GM23338 (cell line): ENCODE measurements around the gene CEBPE. TPM values are rescaled to one million over a fixed set of nuclear protein-coding genes. Genes with fewer than 3 reads are reported as not detected.

Experiments used
- ATAC-seq: fragments of 200-7000 bp; cut with Tn5 transposase; 3 replicates; pipeline ENCODE4 v1.9.1; 2020
- DNase-seq: peaks from one replicate; pipeline ENCODE4 v3.0.0-alpha.2; 2015; ENCODE audit warnings: low spot score
- H2AFZ ChIP-seq: fragments of 200-600 bp; sonication (generic); 2 replicates; pipeline ENCODE4 v1.8.0; 2016; ENCODE audit warnings: antibody characterized with exemption, mild to moderate bottlenecking, moderate library complexity
- H3F3A ChIP-seq: fragments of 200-600 bp; sonication (generic); replicated peaks from 2 replicates; pipeline ENCODE4 v1.8.0; 2017; ENCODE audit warnings: antibody characterized with exemption, mixed run types, low read depth
- H3K27ac ChIP-seq: fragments of 200-600 bp; sonication (generic); 2 replicates; pipeline ENCODE4 v1.6.1; 2016; ENCODE audit warnings: low read depth
- H3K27me3 ChIP-seq: fragments of 200-600 bp; sonication (generic); 2 replicates; pipeline ENCODE4 v1.8.0; 2016; ENCODE audit warnings: mild to moderate bottlenecking, mixed run types, moderate library complexity; ENCODE audit not compliant: insufficient read depth
- H3K36me3 ChIP-seq: fragments of 200-600 bp; sonication (generic); 2 replicates; pipeline ENCODE4 v1.8.0; 2016; ENCODE audit warnings: mild to moderate bottlenecking; ENCODE audit not compliant: insufficient read depth
- H3K4me1 ChIP-seq: fragments of 200-600 bp; sonication (generic); 2 replicates; pipeline ENCODE4 v1.8.0; 2016; ENCODE audit warnings: mild to moderate bottlenecking, moderate library complexity; ENCODE audit not compliant: insufficient read depth
- H3K4me2 ChIP-seq: fragments of 200-600 bp; sonication (generic); 2 replicates; pipeline ENCODE4 v1.7.1; 2017; ENCODE audit warnings: mixed run types
- H3K4me3 ChIP-seq: fragments of 200-600 bp; sonication (generic); 2 replicates; pipeline ENCODE4 v1.6.1; 2016; ENCODE audit warnings: mixed run types
- H3K79me2 ChIP-seq: fragments of 200-600 bp; sonication (generic); replicated peaks from 2 replicates; pipeline ENCODE4 v1.8.0; 2017; ENCODE audit warnings: mild to moderate bottlenecking; ENCODE audit not compliant: insufficient read depth
- H3K9me2 ChIP-seq: fragments of 200-600 bp; sonication (generic); 2 replicates; pipeline ENCODE4 v1.8.0; 2017; ENCODE audit not compliant: insufficient read depth
- H4K20me1 ChIP-seq: fragments of 200-600 bp; sonication (generic); replicated peaks from 2 replicates; pipeline ENCODE4 v1.8.0; 2017; ENCODE audit warnings: mild to moderate bottlenecking; ENCODE audit not compliant: insufficient read depth
- H3K27ac Mint-ChIP-seq: 2 replicates; pipeline ENCODE4 v1.8.0; 2020; ENCODE audit warnings: inconsistent platforms, mild to moderate bottlenecking, moderate library complexity, mixed read lengths
- H3K27me3 Mint-ChIP-seq: 3 replicates; pipeline ENCODE4 v1.8.0; 2022; ENCODE audit warnings: low read depth, mild to moderate bottlenecking, moderate library complexity, mixed read lengths, inconsistent platforms; ENCODE audit not compliant: insufficient read depth, poor library complexity
- H3K36me3 Mint-ChIP-seq: 3 replicates; pipeline ENCODE4 v1.8.0; 2021; ENCODE audit warnings: low read depth, mild to moderate bottlenecking, inconsistent platforms, moderate library complexity, mixed read lengths
- H3K4me1 Mint-ChIP-seq: 3 replicates; pipeline ENCODE4 v1.8.0; 2020; ENCODE audit warnings: mild to moderate bottlenecking, inconsistent platforms, mixed read lengths
- H3K4me3 Mint-ChIP-seq: 3 replicates; pipeline ENCODE4 v1.8.0; 2021; ENCODE audit warnings: moderate library complexity, mild to moderate bottlenecking, inconsistent platforms, mixed read lengths
- H3K9me3 Mint-ChIP-seq: 3 replicates; pipeline ENCODE4 v1.8.0; 2020; ENCODE audit warnings: moderate library complexity, mild to moderate bottlenecking, inconsistent platforms, mixed read lengths
- CREB1 ChIP-seq: fragments of 250-450 bp; sonication (Bioruptor Pico); IDR thresholded peaks from 2 replicates; pipeline ENCODE4 v1.5.0; 2020; ENCODE audit warnings: low read depth, mild to moderate bottlenecking, moderate library complexity
- CTCF ChIP-seq, 2 experiments: fragments of 200-600 bp in 1 of 2; sonication (generic) in 1 of 2; conservative IDR thresholded peaks; 2 replicates each; pipeline versions ENCODE4 v1.5.1 to v1.6.1; 2016 to 2017; ENCODE audit warnings: antibody characterized with exemption in 2 of 2, low read depth in 2 of 2, mild to moderate bottlenecking in 2 of 2, moderate library complexity in 1 of 2
- ETS1 ChIP-seq: IDR thresholded peaks from 2 replicates; pipeline ENCODE4 v1.6.1; 2016; ENCODE audit warnings: antibody characterized with exemption
- EZH2 ChIP-seq: fragments of 200-600 bp; sonication (generic); IDR thresholded peaks from one replicate; pipeline ENCODE4 v1.8.0; 2017; ENCODE audit warnings: antibody characterized with exemption, mild to moderate bottlenecking, low read depth; ENCODE audit not compliant: unreplicated experiment
- EZH2phosphoT487 ChIP-seq: fragments of 200-600 bp; sonication (generic); IDR thresholded peaks from one replicate; pipeline ENCODE4 v1.8.1; 2018; ENCODE audit warnings: antibody characterized with exemption; ENCODE audit not compliant: unreplicated experiment
- JUNB ChIP-seq: IDR thresholded peaks from one replicate; pipeline ENCODE4 v1.6.1; 2016; ENCODE audit warnings: antibody characterized with exemption; ENCODE audit not compliant: unreplicated experiment
- NANOG ChIP-seq: IDR thresholded peaks from 2 replicates; pipeline ENCODE4 v1.6.1; 2016; ENCODE audit warnings: antibody characterized with exemption, borderline replicate concordance
- POLR2AphosphoS5 ChIP-seq: IDR thresholded peaks from 2 replicates; pipeline ENCODE4 v1.6.1; 2016; ENCODE audit warnings: antibody characterized with exemption, low read depth
- STAT1 ChIP-seq: IDR thresholded peaks from one replicate; pipeline ENCODE4 v1.6.1; 2016; ENCODE audit warnings: antibody characterized with exemption; ENCODE audit not compliant: unreplicated experiment
- ZNF114 ChIP-seq: fragments of 250-450 bp; sonication (Bioruptor Pico); IDR thresholded peaks from 2 replicates; pipeline ENCODE4 v1.5.0; 2020; ENCODE audit warnings: mild to moderate bottlenecking, moderate library complexity
- ZNF331 ChIP-seq: fragments of 250-450 bp; sonication (Bioruptor Pico); IDR thresholded peaks from 2 replicates; pipeline ENCODE4 v1.5.0; 2020; ENCODE audit warnings: low read depth, mild to moderate bottlenecking, moderate library complexity
- ZNF462 ChIP-seq: fragments of 250-450 bp; sonication (Bioruptor Pico); IDR thresholded peaks from 2 replicates; pipeline ENCODE4 v1.5.0; 2020; ENCODE audit warnings: mild to moderate bottlenecking, moderate library complexity
- polyA plus RNA-seq: library from polyadenylated mRNA; unstranded; fragments of >200 nt; fragmentation: Nextera tagmentation; extraction: Ambion mirVana; gene quantifications from 2 replicates; pipeline ENCODE4 v1.2.1, GENCODE V29; 2016
- total RNA-seq: library from RNA; depleted of rRNA; stranded (reverse); fragments of >200 nt; shearing (Covaris generic); gene quantifications from 2 replicates; pipeline ENCODE4 v1.2.3, GENCODE V29; 2014
- TF ChIP-seq, protein P1 (sequence below): IDR thresholded peaks from one replicate; pipeline ENCODE4 v1.6.1; 2018; ENCODE audit warnings: antibody characterized with exemption; ENCODE audit not compliant: unreplicated experiment

Gene CEBPE
- total and polyA plus RNA-seq, 2 experiments from 2014 or later = not detected

DNA sequence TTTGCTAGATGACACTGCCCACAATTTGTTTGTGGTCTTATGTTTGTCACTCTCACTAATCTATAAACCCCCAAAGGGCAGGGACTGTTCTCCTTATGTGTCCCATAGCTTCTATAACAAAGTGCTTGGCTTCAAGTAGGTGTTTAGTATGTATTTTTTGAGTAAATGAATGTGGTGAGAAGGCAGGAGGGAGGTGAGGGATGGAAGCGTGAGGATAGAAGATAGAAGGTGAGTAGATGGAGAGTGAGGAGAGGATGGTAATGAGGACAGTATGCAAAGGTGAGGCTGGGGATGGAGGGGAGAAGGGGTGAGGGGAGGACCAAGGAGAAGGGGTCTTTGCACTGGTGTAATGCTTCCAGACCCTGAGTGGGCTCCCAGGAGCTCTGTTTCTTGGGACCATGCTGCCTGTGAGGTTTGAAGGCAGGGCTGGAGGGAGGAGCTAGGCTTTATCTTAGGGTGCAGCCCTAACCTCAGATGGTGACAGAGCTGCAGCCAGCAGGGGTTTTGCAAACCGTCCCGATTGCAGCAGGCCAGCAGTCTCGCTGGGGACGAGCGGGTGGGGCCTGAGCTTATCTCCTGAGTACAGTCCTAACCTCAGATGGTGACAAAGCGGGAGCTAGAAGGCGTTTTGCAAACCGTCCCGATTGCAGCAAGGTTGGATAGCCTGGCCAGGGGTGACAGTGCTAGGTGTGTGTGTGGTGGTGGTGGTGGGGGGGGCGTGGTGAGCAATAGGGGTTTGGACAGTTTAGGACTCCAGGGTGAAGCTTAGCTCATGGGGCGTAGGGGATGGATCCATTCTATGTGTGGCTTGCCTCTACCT, 6.5 kb downstream of the CEBPE start:
- Mint-ChIP-seq H3K4me1 (peaks cover 19% of the 10 kb centered on the region), H3K4me3 (no peak overlapping the region), H3K9me3 (peaks cover 5% of the 10 kb centered on the region; the same call in 2 of the 3 replicates), H3K27ac (no peak overlapping the region), H3K36me3 (peaks cover 4% of the 10 kb centered on the region; the same call in 1 of the 3 replicates), H3K27me3 (peaks cover 4% of the 10 kb centered on the region)
- DNase-seq (no peak), ATAC-seq (peak; percentile 41)
- H3K36me3 ChIP-seq = no peaks in the 10 kb centered on the region
- H3K4me3 ChIP-seq = no peak overlapping the region
- H3F3A ChIP-seq = no peaks in the 10 kb centered on the region
- no peaks in the 10 kb centered on the region for H3K79me2 ChIP-seq
- no peaks in the 10 kb centered on the region for H4K20me1 ChIP-seq
- no peak overlapping the region for H3K27ac ChIP-seq
- peak overlapping the region; percentile 18; the same call in 1 of the 2 replicates for H2AFZ ChIP-seq
- H3K4me1 ChIP-seq = peaks cover 12% of the 10 kb centered on the region; the same call in 1 of the 2 replicates
- H3K27me3 ChIP-seq = no peaks in the 10 kb centered on the region
- H3K4me2 ChIP-seq = no peak overlapping the region
- H3K9me2 ChIP-seq = no peaks in the 10 kb centered on the region
- TF ChIP-seq JUNB = no peak
- no peak for TF ChIP-seq CTCF (conservative IDR thresholded peaks at IDR 0.05; ENCODE audit: low read depth in 2 of 2)
- no peak for TF ChIP-seq ETS1
- no peak for TF ChIP-seq STAT1
- TF ChIP-seq, protein P1, sequence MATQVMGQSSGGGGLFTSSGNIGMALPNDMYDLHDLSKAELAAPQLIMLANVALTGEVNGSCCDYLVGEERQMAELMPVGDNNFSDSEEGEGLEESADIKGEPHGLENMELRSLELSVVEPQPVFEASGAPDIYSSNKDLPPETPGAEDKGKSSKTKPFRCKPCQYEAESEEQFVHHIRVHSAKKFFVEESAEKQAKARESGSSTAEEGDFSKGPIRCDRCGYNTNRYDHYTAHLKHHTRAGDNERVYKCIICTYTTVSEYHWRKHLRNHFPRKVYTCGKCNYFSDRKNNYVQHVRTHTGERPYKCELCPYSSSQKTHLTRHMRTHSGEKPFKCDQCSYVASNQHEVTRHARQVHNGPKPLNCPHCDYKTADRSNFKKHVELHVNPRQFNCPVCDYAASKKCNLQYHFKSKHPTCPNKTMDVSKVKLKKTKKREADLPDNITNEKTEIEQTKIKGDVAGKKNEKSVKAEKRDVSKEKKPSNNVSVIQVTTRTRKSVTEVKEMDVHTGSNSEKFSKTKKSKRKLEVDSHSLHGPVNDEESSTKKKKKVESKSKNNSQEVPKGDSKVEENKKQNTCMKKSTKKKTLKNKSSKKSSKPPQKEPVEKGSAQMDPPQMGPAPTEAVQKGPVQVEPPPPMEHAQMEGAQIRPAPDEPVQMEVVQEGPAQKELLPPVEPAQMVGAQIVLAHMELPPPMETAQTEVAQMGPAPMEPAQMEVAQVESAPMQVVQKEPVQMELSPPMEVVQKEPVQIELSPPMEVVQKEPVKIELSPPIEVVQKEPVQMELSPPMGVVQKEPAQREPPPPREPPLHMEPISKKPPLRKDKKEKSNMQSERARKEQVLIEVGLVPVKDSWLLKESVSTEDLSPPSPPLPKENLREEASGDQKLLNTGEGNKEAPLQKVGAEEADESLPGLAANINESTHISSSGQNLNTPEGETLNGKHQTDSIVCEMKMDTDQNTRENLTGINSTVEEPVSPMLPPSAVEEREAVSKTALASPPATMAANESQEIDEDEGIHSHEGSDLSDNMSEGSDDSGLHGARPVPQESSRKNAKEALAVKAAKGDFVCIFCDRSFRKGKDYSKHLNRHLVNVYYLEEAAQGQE = no peak
- TF ChIP-seq CREB1 (CRISPR knock-in tag) = no peak
- TF ChIP-seq ZNF331 (CRISPR knock-in tag) = no peak
- TF ChIP-seq NANOG = no peak
- no peak for TF ChIP-seq ZNF114 (CRISPR knock-in tag)
- TF ChIP-seq ZNF462 (CRISPR knock-in tag) = no peak
- no peak for TF ChIP-seq POLR2AphosphoS5
- TF ChIP-seq EZH2phosphoT487 = no peak
- no peak for TF ChIP-seq EZH2
